HG02763 (cell line): ENCODE results near the gene OVOL1.
"Not testable (repeated sequence)": the region's sequence is repeated elsewhere in the genome, so short reads cannot be mapped to it uniquely, and the experiment has no call there.

Source experiments
- ATAC-seq: cut with Tn5 transposase; IDR thresholded peaks from one replicate; pipeline ENCODE4 v1.9.1; 2021; ENCODE audit warnings: mild to moderate bottlenecking, moderate library complexity; ENCODE audit not compliant: unreplicated experiment

Gene OVOL1

GRCh38 chr11:65786786-65787636 is at the start of gene OVOL1:
TSS of gene OVOL1 (plus strand) at chr11:65787063. CDS start at chr11:65787374, 311 bp downstream.
- ATAC-seq, result no peak

- no peak for ATAC-seq
Observed at GRCh38 chr11:65739022-65739421, 47.8 kb upstream of the OVOL1 start.

- ATAC-seq, result no peak
Observed at GRCh38 chr11:65741185-65741584, 45.7 kb upstream of the OVOL1 start.

GRCh38 chr11:65742353-65742752 is 44.5 kb upstream of the OVOL1 start:
- ATAC-seq, result no peak

GRCh38 chr11:65743681-65744025 is 43.2 kb upstream of the OVOL1 start:
- no peak for ATAC-seq

- ATAC-seq, result no peak
Observed at GRCh38 chr11:65744026-65744698, 42.7 kb upstream of the OVOL1 start.

- ATAC-seq, result no peak
Observed at GRCh38 chr11:65744699-65745042, 42.2 kb upstream of the OVOL1 start.

- no peak for ATAC-seq
Observed at GRCh38 chr11:65745049-65745448, 41.8 kb upstream of the OVOL1 start.

GRCh38 chr11:65762169-65762568 is 24.7 kb upstream of the OVOL1 start:
- ATAC-seq, result not testable (repeated sequence)

GRCh38 chr11:65762816-65763215 is 24.0 kb upstream of the OVOL1 start:
- ATAC-seq, result not testable (repeated sequence)

- no peak for ATAC-seq
Observed at GRCh38 chr11:65764434-65764833, 22.4 kb upstream of the OVOL1 start.

GRCh38 chr11:65766535-65766934 is 20.3 kb upstream of the OVOL1 start:
- no peak for ATAC-seq

- no peak for ATAC-seq
Observed at GRCh38 chr11:65767406-65767805, 19.5 kb upstream of the OVOL1 start.

- ATAC-seq, result not testable (repeated sequence)
Observed at GRCh38 chr11:65767806-65768205, 19.1 kb upstream of the OVOL1 start.

- ATAC-seq, result no peak
Observed at GRCh38 chr11:65770951-65771567, 15.8 kb upstream of the OVOL1 start.

GRCh38 chr11:65771589-65772112 is 15.2 kb upstream of the OVOL1 start:
- ATAC-seq, result no peak

GRCh38 chr11:65773784-65774411 is 13.0 kb upstream of the OVOL1 start:
- ATAC-seq, result no peak

GRCh38 chr11:65774525-65775306 is 12.1 kb upstream of the OVOL1 start:
- ATAC-seq, result no peak

- ATAC-seq, result no peak
Observed at GRCh38 chr11:65776196-65776595, 10.7 kb upstream of the OVOL1 start.

GRCh38 chr11:65776710-65777141 is 10.1 kb upstream of the OVOL1 start:
- no peak for ATAC-seq
